GM18505 (cell line): ENCODE data around the gene SHISAL2A.
"Not testable (repeated sequence)": the region's sequence is repeated elsewhere in the genome, so short reads cannot be mapped to it uniquely, and the experiment has no call there.

Experiments used
- ATAC-seq: cut with Tn5 transposase; IDR thresholded peaks from one replicate; pipeline ENCODE4 v1.9.1; 2021; ENCODE audit not compliant: unreplicated experiment
- POLR2A ChIP-seq: IDR thresholded peaks from 4 replicates; pipeline ENCODE4 v1.6.1; 2011; ENCODE audit warnings: borderline replicate concordance; ENCODE audit not compliant: insufficient read depth, insufficient read length; ENCODE audit errors: extremely low read depth

The SHISAL2A gene

DNA sequence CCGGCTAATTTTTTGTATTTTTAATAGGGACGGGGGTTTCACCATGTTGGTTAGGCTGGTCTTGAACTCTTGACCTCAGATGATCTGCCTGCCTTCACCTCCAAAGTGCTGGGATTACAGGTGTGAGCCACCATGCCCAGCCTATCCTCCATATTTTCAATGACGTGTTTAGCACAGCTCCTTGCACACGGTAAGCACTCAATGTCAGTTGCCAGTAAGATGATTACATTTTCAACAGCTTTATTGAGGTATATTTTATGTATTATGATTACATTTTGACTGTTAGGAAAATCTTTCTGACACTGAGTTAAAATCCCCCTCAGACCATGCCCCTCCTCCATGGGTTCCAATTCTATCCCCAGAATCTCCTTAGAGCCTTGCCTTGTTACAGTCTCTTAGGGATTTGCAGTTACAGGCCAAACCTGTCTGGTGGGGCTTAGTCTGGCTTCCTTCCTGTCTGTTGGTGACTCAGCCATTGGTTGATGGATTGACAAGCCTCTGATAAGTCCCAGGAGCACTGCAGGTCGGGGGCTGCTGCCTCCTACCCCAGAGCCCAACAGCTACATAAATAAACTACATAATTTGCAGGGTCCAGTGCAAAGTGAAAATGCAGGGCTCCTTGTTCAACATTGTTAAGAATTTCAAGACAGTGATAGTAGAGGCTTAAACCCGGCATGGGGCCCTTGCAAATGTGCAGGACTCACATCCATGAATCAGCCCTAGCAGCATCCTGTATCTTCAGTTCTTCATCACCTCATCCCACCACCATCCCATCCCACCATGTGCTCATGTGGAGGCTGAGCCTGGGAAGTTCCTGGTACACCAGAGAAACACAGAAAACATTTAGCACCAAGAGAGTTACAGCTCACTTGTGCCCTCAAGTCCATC is 41.8 kb downstream of the SHISAL2A start:
- TF ChIP-seq POLR2A: no peak
- no peak for ATAC-seq

DNA sequence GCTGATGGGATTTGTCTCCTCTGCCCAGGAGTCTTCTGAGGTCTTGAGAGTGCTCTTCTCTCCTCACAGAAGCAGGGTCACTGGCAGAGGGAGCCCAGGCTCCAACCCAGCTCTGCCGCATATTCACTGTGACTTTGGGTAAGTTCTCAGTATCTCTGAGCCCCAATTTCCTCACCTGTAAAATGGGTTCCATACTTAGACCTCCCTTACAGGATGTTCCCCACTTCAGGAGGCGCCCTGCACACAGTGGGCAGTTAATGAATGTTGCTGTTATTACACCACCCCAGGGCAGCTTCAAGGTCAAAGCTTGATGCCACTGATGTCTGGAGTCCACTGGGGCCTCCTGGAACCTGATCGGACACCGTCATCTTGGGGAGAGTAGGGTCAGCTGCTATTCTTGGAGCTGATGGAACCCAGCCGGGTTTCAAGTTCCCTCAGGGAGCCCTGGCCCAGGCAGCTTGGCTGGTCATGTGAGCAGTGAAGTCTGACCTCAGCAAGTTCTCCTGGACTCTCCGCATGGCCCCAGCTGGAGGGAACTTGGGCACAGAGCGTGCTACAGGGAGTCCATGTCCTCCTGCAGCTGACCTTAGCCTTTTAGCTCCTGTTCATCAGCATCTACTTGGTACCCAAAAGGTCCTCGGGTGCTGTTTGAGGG is 43.4 kb downstream of the SHISAL2A start:
- no peak for TF ChIP-seq POLR2A
- ATAC-seq: no peak

GRCh38 chr1:52677076-52677806 is 44.3 kb downstream of the SHISAL2A start:
- ATAC-seq: no peak
- TF ChIP-seq POLR2A: no peak

DNA sequence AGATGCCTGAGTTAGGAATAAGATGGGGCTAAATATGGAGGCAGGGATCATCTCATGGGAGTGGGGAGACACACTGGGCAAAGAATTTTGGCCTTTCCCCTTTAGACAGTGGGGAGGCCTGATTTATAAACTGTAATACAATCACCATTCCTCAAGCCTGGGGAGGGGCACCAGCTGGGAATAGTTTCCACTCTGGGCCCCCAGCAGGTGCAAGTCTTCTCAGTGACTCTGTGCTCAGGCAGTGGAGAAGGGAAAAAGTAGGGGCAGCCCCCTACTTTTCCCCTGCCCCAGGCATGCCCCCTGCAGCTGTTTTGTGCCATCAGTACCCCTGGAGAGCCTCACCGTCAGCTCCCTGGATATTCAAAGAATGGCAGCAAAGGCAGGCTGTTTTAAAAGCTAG is 46.1 kb downstream of the SHISAL2A start:
- TF ChIP-seq POLR2A: no peak
- ATAC-seq: no peak

DNA sequence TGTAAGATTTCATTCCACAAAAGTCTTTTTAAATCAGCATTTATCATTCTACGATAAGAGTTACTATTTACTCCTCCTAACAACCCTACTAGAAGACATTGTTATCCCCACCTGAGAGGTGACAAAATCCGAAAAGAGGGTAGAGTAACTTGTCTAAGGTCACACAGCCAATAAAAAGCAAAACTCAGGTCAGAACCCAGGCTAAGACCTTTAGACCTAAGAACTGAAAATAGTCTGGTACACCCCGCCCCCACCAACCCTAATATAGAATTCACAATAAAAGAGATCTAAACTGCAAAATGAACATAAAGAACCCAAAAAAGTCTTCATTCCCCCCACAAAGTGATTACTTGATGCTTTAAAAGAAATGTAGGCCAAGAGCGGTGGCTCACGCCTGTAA is 46.5 kb downstream of the SHISAL2A start:
- no peak for TF ChIP-seq POLR2A
- no peak for ATAC-seq

DNA sequence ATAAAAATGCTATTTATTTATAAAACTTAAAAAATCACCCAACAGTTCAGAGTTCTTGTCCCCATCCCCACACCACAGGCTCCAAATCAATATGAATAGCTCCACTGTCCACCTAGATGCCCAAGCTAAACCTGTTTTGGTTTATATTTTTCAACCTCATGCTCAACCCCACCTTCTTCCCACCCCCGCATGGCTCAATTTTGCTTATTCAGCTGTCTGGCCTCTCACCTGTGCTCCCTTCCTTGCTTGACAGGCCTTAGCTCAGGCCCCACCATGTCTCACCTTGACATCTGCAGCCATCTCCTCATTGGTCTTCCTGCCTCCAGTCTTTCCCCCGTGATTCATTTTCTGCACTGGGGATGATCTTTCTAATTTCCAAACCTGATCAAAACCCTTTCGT is 47.4 kb downstream of the SHISAL2A start:
- no peak for TF ChIP-seq POLR2A
- no peak for ATAC-seq

- TF ChIP-seq POLR2A: no peak
- no peak for ATAC-seq
These were observed 48.2 kb downstream of the SHISAL2A start for GRCh38 chr1:52681136-52681535.

- ATAC-seq: no peak
- TF ChIP-seq POLR2A: no peak
These were observed 50.5 kb downstream of the SHISAL2A start for GRCh38 chr1:52683367-52683940.

DNA sequence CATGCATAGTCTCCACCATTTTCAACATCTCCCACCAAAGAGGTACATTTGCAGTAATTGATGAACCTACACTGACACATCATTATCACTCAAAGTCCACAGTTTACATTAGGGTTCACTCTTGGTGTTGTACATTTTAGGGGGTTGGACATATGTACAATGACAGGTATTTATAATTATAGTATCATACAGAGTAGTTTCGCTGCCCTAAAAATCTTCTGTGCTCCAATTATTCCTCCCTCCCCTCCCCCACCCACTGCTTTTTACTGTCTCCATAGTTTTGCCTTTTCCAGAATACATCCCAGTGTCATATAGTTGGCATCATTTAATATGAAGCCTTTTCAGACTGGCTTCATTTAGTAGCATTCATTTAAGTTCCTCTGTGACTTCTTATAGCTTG is 51.6 kb downstream of the SHISAL2A start:
- TF ChIP-seq POLR2A: no peak
- no peak for ATAC-seq

GRCh38 chr1:52686261-52686751 is 53.3 kb downstream of the SHISAL2A start:
- not testable (repeated sequence) for ATAC-seq

- TF ChIP-seq POLR2A: no peak
- no peak for ATAC-seq
These were observed 53.9 kb downstream of the SHISAL2A start for GRCh38 chr1:52686830-52687229.

DNA sequence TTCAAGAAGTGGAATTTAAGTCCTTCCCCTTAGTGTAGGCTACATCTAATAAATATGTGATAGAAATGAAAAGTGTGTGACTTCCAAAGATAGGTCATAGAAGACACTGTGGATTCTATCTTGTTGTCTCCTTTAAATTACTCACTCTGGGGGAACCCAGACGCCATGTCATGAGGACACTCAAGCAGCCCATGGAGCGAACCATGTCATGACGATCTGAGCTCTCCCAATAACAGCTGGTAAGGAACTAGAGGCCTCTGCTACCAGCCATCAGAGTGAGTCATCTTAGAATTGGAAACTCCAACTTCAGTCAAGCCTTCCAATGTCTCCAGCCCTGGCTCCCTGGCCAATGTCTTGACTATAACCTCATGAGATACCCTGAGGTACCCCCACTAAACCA is 58.9 kb downstream of the SHISAL2A start:
- ATAC-seq: no peak
- TF ChIP-seq POLR2A: no peak

DNA sequence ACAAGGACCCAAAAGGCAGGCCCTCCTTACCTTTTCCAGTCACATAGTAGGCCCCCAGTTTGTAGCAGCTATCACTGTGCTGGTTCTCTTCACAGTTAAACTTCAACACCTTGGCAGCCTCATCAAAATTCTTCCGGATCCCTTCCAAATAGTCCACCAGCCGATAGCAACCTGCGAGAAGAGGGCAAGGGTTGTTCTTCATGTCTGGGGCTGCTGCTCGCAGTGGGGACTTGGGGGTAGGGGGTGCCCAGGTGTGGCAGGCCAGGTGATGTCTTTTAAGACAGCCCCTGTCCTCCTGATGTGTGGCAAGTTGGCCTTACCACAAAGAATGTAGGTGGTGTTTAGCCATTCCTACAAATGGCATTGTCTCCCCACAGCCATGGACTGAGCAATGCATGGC is 59.7 kb downstream of the SHISAL2A start:
- TF ChIP-seq POLR2A: no peak
- ATAC-seq: no peak

GRCh38 chr1:52693351-52693750 is 60.4 kb downstream of the SHISAL2A start:
- not testable (repeated sequence) for ATAC-seq

- no peak for TF ChIP-seq POLR2A
- no peak for ATAC-seq
These were observed 60.9 kb downstream of the SHISAL2A start for GRCh38 chr1:52693843-52694242.
